CD4-positive, alpha-beta T cell (primary cell): ENCODE results near the gene LRRC4B. TPM values are rescaled to one million over a fixed set of nuclear protein-coding genes. Genes with fewer than 3 reads are reported as not detected.

ENCODE experiments used
- ATAC-seq: fragments of 200-7000 bp; cut with Tn5 transposase; one replicate; pipeline ENCODE4 v1.10.0; 2022; ENCODE audit warnings: mild to moderate bottlenecking; ENCODE audit not compliant: poor library complexity
- CTCF ChIA-PET: fragments of 350-600 bp; sonication (Branson Sonifier 250); formaldehyde crosslinking; loops from one replicate; lab custom pipeline; 2021; ENCODE audit warnings: antibody characterized with exemption, inconsistent platforms; lab: Charles Lee
- POLR2A ChIA-PET: fragments of 350-600 bp; sonication (Branson Sonifier 250); formaldehyde crosslinking; loops from one replicate; lab custom pipeline; 2021; ENCODE audit warnings: antibody characterized with exemption, inconsistent platforms; lab: Charles Lee
- DNase-seq, 14 experiments: peaks; one replicate each; pipeline ENCODE4 v3.0.0-alpha.2; 2013 to 2020; ENCODE audit warnings: mixed read lengths in 2 of 14
- H3K27ac ChIP-seq, 2 donors: one replicate each; pipeline versions ENCODE4 v1.5.1 to v1.7.0; 2013; ENCODE audit warnings: low read length in 2 of 2, low read depth in 1 of 2, mild to moderate bottlenecking in 1 of 2
- H3K27me3 ChIP-seq, 2 experiments: 1 replicate in 1 of 2; 2 replicates in 1 of 2; pipeline versions ENCODE4 v1.6.1 to v1.7.0; 2013; ENCODE audit warnings: low read length in 2 of 2, control low read depth in 1 of 2, mild to moderate bottlenecking in 1 of 2, moderate library complexity in 1 of 2; ENCODE audit not compliant: insufficient read depth in 2 of 2, control insufficient read depth in 1 of 2
- H3K36me3 ChIP-seq: one replicate; pipeline ENCODE4 v1.6.1; 2013; ENCODE audit warnings: low read length, control low read depth; ENCODE audit not compliant: insufficient read depth
- H3K4me1 ChIP-seq: one replicate; pipeline ENCODE4 v1.6.1; 2013; ENCODE audit warnings: low read length, control low read depth; ENCODE audit not compliant: insufficient read depth
- H3K4me3 ChIP-seq: one replicate; pipeline ENCODE4 v1.5.1; 2013; ENCODE audit warnings: mild to moderate bottlenecking, low read length, moderate library complexity
- H3K9me3 ChIP-seq, 2 experiments: 1 replicate in 1 of 2; 2 replicates in 1 of 2; pipeline versions ENCODE4 v1.6.1 to v1.7.0; 2013; ENCODE audit warnings: low read length in 2 of 2, mild to moderate bottlenecking in 2 of 2, control low read depth in 1 of 2, moderate library complexity in 1 of 2; ENCODE audit not compliant: control insufficient read depth in 1 of 2, insufficient read depth in 1 of 2
- H3K27ac Mint-ChIP-seq: one replicate; pipeline ENCODE4 v1.8.0; 2020; ENCODE audit warnings: mixed read lengths
- H3K27me3 Mint-ChIP-seq: one replicate; pipeline ENCODE4 v1.8.0; 2021; ENCODE audit warnings: mixed read lengths
- H3K36me3 Mint-ChIP-seq: one replicate; pipeline ENCODE4 v1.8.0; 2021; ENCODE audit warnings: low read depth, mixed read lengths
- H3K4me1 Mint-ChIP-seq: one replicate; pipeline ENCODE4 v1.8.0; 2021; ENCODE audit warnings: low read depth, mixed read lengths
- H3K4me3 Mint-ChIP-seq: one replicate; pipeline ENCODE4 v1.8.0; 2020; ENCODE audit warnings: mild to moderate bottlenecking, mixed read lengths
- H3K9me3 Mint-ChIP-seq: one replicate; pipeline ENCODE4 v1.8.0; 2020; ENCODE audit warnings: mixed read lengths
- CTCF ChIP-seq: fragments of 200-600 bp; IDR thresholded peaks from one replicate; pipeline ENCODE4 v1.8.0; 2022; ENCODE audit warnings: antibody characterized with exemption, mild to moderate bottlenecking
- intact Hi-C, 2 experiments: fragments of 100-400 bp; cut with DNase I in 1 of 2; cut with micrococcal nuclease in 1 of 2; formaldehyde crosslinking; loops; one replicate each; pipeline versions ENCODE4 v1.15.1 to v1.9.0; 2023 to 2025; cut with DNase I, micrococcal nuclease
- total RNA-seq, 174 experiments: library from RNA in 2 of 174; stranded (reverse) in 2 of 174; gene quantifications; one replicate each; pipeline ENCODE4 v1.2.3 and lab custom pipeline; 2021 to 2026

Gene LRRC4B
- total RNA-seq, 2 experiments from 2014 or later = not detected

- CTCF ChIA-PET = no interaction called here
- Mint-ChIP-seq H3K4me1 (peaks cover 9% of the 10 kb centered on the region), H3K27ac (no peak overlapping the region), H3K27me3 (peaks cover 79% of the 10 kb centered on the region), H3K36me3 (no peaks in the 10 kb centered on the region), H3K9me3 (no peaks in the 10 kb centered on the region), H3K4me3 (no peak overlapping the region)
- peaks cover 0 to 9% of the 10 kb centered on the region in 2 experiments for H3K9me3 ChIP-seq
- H3K36me3 ChIP-seq = no peaks in the 10 kb centered on the region
- H3K27ac ChIP-seq = no peak overlapping the region
- peaks cover 17% of the 10 kb centered on the region for H3K4me1 ChIP-seq
- DNase-seq = no peak
- no peak for TF ChIP-seq CTCF
- H3K4me3 ChIP-seq = no peak overlapping the region
- H3K27me3 ChIP-seq = peaks cover 34 to 70% of the 10 kb centered on the region in 2 experiments
- intact Hi-C loops = no loop called here
- POLR2A ChIA-PET = no interaction called here
- ATAC-seq = no peak
Measured at GRCh38 chr19:50553134-50553703, 15.0 kb downstream of the LRRC4B start.

GRCh38 chr19:50552540-50552939 lies 15.7 kb downstream of the LRRC4B start:
- H3K9me3 Mint-ChIP-seq = no peaks in the 10 kb centered on the region
- Histone ChIP-seq H3K27me3 (peaks cover 34 to 70% of the 10 kb centered on the region in 2 experiments), H3K4me1 (peaks cover 17% of the 10 kb centered on the region), H3K4me3 (no peak overlapping the region), H3K36me3 (no peaks in the 10 kb centered on the region), H3K9me3 (peaks cover 0 to 9% of the 10 kb centered on the region in 2 experiments), H3K27ac (no peak overlapping the region)
- H3K27me3 Mint-ChIP-seq = peaks cover 77% of the 10 kb centered on the region
- ChIA-PET CTCF (no interaction called here), POLR2A (no interaction called here)
- intact Hi-C loops = no loop called here
- no peak for TF ChIP-seq CTCF
- peaks cover 9% of the 10 kb centered on the region for H3K4me1 Mint-ChIP-seq
- ATAC-seq (no peak), DNase-seq (no peak)
- H3K36me3 Mint-ChIP-seq = no peaks in the 10 kb centered on the region
- H3K27ac Mint-ChIP-seq = no peak overlapping the region
- no peak overlapping the region for H3K4me3 Mint-ChIP-seq

GRCh38 chr19:50551715-50552187 lies 16.5 kb downstream of the LRRC4B start:
- no peak overlapping the region for H3K4me3 Mint-ChIP-seq
- intact Hi-C loops = no loop called here
- H3K9me3 ChIP-seq = peaks cover 0 to 9% of the 10 kb centered on the region in 2 experiments
- no peak for TF ChIP-seq CTCF
- H3K4me1 Mint-ChIP-seq = peaks cover 9% of the 10 kb centered on the region
- no peaks in the 10 kb centered on the region for H3K36me3 ChIP-seq
- no peak overlapping the region for H3K4me3 ChIP-seq
- ChIA-PET POLR2A (no interaction called here), CTCF (no interaction called here)
- no peak overlapping the region for H3K27ac Mint-ChIP-seq
- peaks cover 34 to 64% of the 10 kb centered on the region in 2 experiments for H3K27me3 ChIP-seq
- no peak overlapping the region for H3K27ac ChIP-seq
- H3K36me3 Mint-ChIP-seq = no peaks in the 10 kb centered on the region
- peaks cover 76% of the 10 kb centered on the region for H3K27me3 Mint-ChIP-seq
- no peak for DNase-seq
- no peaks in the 10 kb centered on the region for H3K9me3 Mint-ChIP-seq
- H3K4me1 ChIP-seq = peaks cover 14% of the 10 kb centered on the region
- no peak for ATAC-seq
